K562 (cell line): ENCODE measurements around the gene CST5. TPM values are rescaled to one million over a fixed set of nuclear protein-coding genes. Genes with fewer than 3 reads are reported as not detected.

ENCODE experiments used
- ATAC-seq: fragments of 200-7000 bp; cut with Tn5 transposase; 3 replicates; pipeline ENCODE4 v1.9.1; 2020; ENCODE audit warnings: moderate library complexity
- BruUV-seq: library from RNA; stranded (reverse); fragments of 400-500 nt; replicated peaks from 2 replicates; lab custom pipeline; 2021; lab: Mats Ljungman, UMichigan
- CTCF ChIA-PET: fragments of 300-600 bp; formaldehyde crosslinking; extraction: SDS; loops from one replicate; lab custom pipeline; 2021; ENCODE audit warnings: low intra/inter-chr PET ratio; lab: Yijun Ruan, JAX
- POLR2A ChIA-PET: fragments of 300-600, 350-650 bp; sonication (Branson Sonifier 250); formaldehyde crosslinking; extraction: SDS; loops from one replicate; lab custom pipeline; 2021; ENCODE audit warnings: antibody characterized with exemption, inconsistent platforms; lab: Yijun Ruan, JAX
- DNase-seq, 4 experiments: peaks; one replicate each; pipeline versions ENCODE4 v3.0.0 to v3.0.0-alpha.2; 2011 to 2018; ENCODE audit warnings: low spot score in 3 of 4, mixed read lengths in 3 of 4; ENCODE audit errors: extremely low read depth in 1 of 4
- FAIRE-seq: peaks from 2 replicates; lab custom pipeline; 2011; peaks lifted over from hg19 to GRCh38; lab: Jason Lieb, UNC
- H2AFZ ChIP-seq: 2 replicates; pipeline ENCODE4 v1.6.0; 2011; ENCODE audit warnings: low read depth, low read length, control low read depth, inconsistent platforms
- H3K27ac ChIP-seq: fragments of 200-600 bp; 3 replicates; pipeline ENCODE4 v1.8.0; 2011; ENCODE audit warnings: low read depth, mild to moderate bottlenecking, control low read depth, inconsistent platforms, low read length, moderate library complexity, mixed read lengths; ENCODE audit errors: extremely low read depth
- H3K27me3 ChIP-seq, 2 experiments: fragments of 300-600 bp in 1 of 2; 2 replicates in 1 of 2; 3 replicates in 1 of 2; pipeline versions ENCODE4 v1.6.0 to v1.8.0; 2011; ENCODE audit warnings: inconsistent platforms in 2 of 2, low read length in 2 of 2, mild to moderate bottlenecking in 1 of 2, mixed read lengths in 1 of 2, moderate library complexity in 1 of 2; ENCODE audit not compliant: control insufficient read depth in 2 of 2, insufficient read depth in 2 of 2
- H3K36me3 ChIP-seq: fragments of 300-600 bp; 3 replicates; pipeline ENCODE4 v1.8.0; 2011; ENCODE audit warnings: mild to moderate bottlenecking, low read length, inconsistent platforms; ENCODE audit not compliant: control insufficient read depth, insufficient read depth
- H3K4me1 ChIP-seq, 2 experiments: fragments of 200-600 bp in 1 of 2; replicated peaks in 1 of 2; 2 replicates in 1 of 2; 3 replicates in 1 of 2; pipeline versions ENCODE4 v1.5.1 to v1.8.0; 2011; ENCODE audit warnings: inconsistent platforms in 2 of 2, low read length in 2 of 2, mild to moderate bottlenecking in 1 of 2, mixed read lengths in 1 of 2, moderate library complexity in 1 of 2; ENCODE audit not compliant: control insufficient read depth in 2 of 2, insufficient read depth in 2 of 2
- H3K4me2 ChIP-seq: 2 replicates; pipeline ENCODE4 v1.6.1; 2011; ENCODE audit warnings: low read length, control low read depth, inconsistent platforms, mixed read lengths; ENCODE audit not compliant: insufficient read depth
- H3K4me3 ChIP-seq: fragments of 200-600 bp; sonication (generic), shearing (Covaris generic); 2 replicates; pipeline ENCODE4 v1.5.1; 2016; ENCODE audit warnings: control low read depth, inconsistent platforms
- H3K79me2 ChIP-seq: fragments of 200-600 bp; 3 replicates; pipeline ENCODE4 v1.8.0; 2011; ENCODE audit warnings: low read length, inconsistent platforms; ENCODE audit not compliant: control insufficient read depth, insufficient read depth
- H3K9ac ChIP-seq, 2 experiments: 2 replicates each; pipeline versions ENCODE4 v1.6.0 to v1.6.1; 2011; ENCODE audit warnings: low read depth in 2 of 2, low read length in 2 of 2, control low read depth in 1 of 2, inconsistent platforms in 1 of 2, mild to moderate bottlenecking in 1 of 2, mixed read lengths in 1 of 2; ENCODE audit not compliant: insufficient read depth in 1 of 2
- H3K9me1 ChIP-seq: one replicate; pipeline ENCODE4 v1.6.0; 2011; ENCODE audit warnings: inconsistent platforms, mild to moderate bottlenecking, low read length, moderate library complexity; ENCODE audit not compliant: control insufficient read depth, insufficient read depth
- H3K9me3 ChIP-seq: replicated peaks from 2 replicates; pipeline ENCODE4 v1.5.1; 2011; ENCODE audit warnings: low read depth, low read length, inconsistent platforms; ENCODE audit not compliant: control insufficient read depth, insufficient read depth
- H4K20me1 ChIP-seq: replicated peaks from 2 replicates; pipeline ENCODE4 v1.6.1; 2011; ENCODE audit warnings: low read length, inconsistent platforms, mixed read lengths; ENCODE audit not compliant: control insufficient read depth, insufficient read depth
- ARID1B ChIP-seq: fragments of 450-650 bp; IDR thresholded peaks from 2 replicates; pipeline ENCODE4 v1.6.1; 2016; ENCODE audit warnings: antibody characterized with exemption, mild to moderate bottlenecking, inconsistent platforms
- CTCF ChIP-seq, 3 experiments: IDR thresholded peaks in 2 of 3; conservative IDR thresholded peaks in 1 of 3; 2 replicates each; pipeline ENCODE4 v1.5.1; 2011 to 2012; ENCODE audit warnings: low read length in 3 of 3, mild to moderate bottlenecking in 3 of 3, control low read depth in 2 of 3, improper control_type of control experiment in 1 of 3, inconsistent platforms in 1 of 3, low read depth in 1 of 3, mixed read lengths in 1 of 3, moderate library complexity in 1 of 3; ENCODE audit not compliant: insufficient read depth in 2 of 3
- HINFP ChIP-seq: fragments of 450-650 bp; conservative IDR thresholded peaks from 2 replicates; pipeline ENCODE4 v1.6.1; 2016; ENCODE audit warnings: missing genetic modification characterization, low read depth, mild to moderate bottlenecking, control low read depth, missing compliant biosample characterization
- PCBP2 ChIP-seq: fragments of 200-400 bp; formaldehyde crosslinking; IDR thresholded peaks from 2 replicates; pipeline ENCODE4 v1.6.1; 2018; ENCODE audit warnings: low read length, low read depth, mild to moderate bottlenecking, moderate library complexity; ENCODE audit not compliant: poor library complexity, severe bottlenecking
- WHSC1 ChIP-seq: IDR thresholded peaks from one replicate; pipeline ENCODE4 v1.6.1; 2012; ENCODE audit warnings: low read length, control low read depth, inconsistent platforms
- ZNF239 ChIP-seq: fragments of 250-450 bp; sonication (Bioruptor Pico); IDR thresholded peaks from 2 replicates; pipeline ENCODE4 v1.4.0; 2020; ENCODE audit warnings: mild to moderate bottlenecking
- WGBS: fragments of 100-300 bp; shearing (Covaris generic); methylation state at CpG from one replicate; pipeline ENCODE4 v1.1.6; 2016; ENCODE audit warnings: low coverage, mixed read lengths; ENCODE audit not compliant: insufficient coverage; ENCODE audit errors: missing lambda C conversion rate; 5-methylcytosine and 5-hydroxymethylcytosine counted together
- in situ Hi-C: fragments of 300-500 bp; cut with MboI; formaldehyde crosslinking; loops from 4 replicates; pipeline ENCODE4 v1.15.0; 2018; ENCODE audit warnings: inconsistent platforms, mixed read lengths
- intact Hi-C: fragments of 100-400 bp; cut with micrococcal nuclease; formaldehyde crosslinking; loops from 2 replicates; pipeline ENCODE4 v1.14.2; 2022
- polyA plus RNA-seq, 8 experiments: library from polyadenylated mRNA; depleted of rRNA in 4 of 8; stranded (reverse) in 5 of 8; unstranded in 3 of 8; fragments of >200 nt; fragmentation: Nextera tagmentation in 2 of 8; fragmentation: Illumina TruSeq in 1 of 8; extraction: Ambion mirVana in 2 of 8; extraction: Trizol in 1 of 8; gene quantifications; 2 replicates each; pipeline versions ENCODE4 v1.2.1 to v1.2.3, GENCODE V29; 2011 to 2014; ENCODE audit warnings: inconsistent platforms in 1 of 8, missing spikeins in 1 of 8
- total RNA-seq, 7 experiments: library from RNA; depleted of rRNA in 6 of 7; stranded (reverse); fragments of >200 nt in 6 of 7; fragmentation: Illumina TruSeq in 2 of 7; extraction: Trizol in 2 of 7; gene quantifications; 2 replicates each; pipeline versions ENCODE4 v1.2.1 to v1.2.3, GENCODE V29; 2011 to 2021; ENCODE audit warnings: low replicate concordance in 1 of 7
- TF ChIP-seq, protein P1 (sequence below): IDR thresholded peaks from 2 replicates; pipeline ENCODE4 v1.6.1; 2011; ENCODE audit not compliant: insufficient read length; ENCODE audit errors: extremely low read depth

CST5 gene
- total and polyA plus RNA-seq, 9 of the 15 experiments (the other 6 are each of a cell fraction or from before 2014, with no cell fraction given): not detected

DNA sequence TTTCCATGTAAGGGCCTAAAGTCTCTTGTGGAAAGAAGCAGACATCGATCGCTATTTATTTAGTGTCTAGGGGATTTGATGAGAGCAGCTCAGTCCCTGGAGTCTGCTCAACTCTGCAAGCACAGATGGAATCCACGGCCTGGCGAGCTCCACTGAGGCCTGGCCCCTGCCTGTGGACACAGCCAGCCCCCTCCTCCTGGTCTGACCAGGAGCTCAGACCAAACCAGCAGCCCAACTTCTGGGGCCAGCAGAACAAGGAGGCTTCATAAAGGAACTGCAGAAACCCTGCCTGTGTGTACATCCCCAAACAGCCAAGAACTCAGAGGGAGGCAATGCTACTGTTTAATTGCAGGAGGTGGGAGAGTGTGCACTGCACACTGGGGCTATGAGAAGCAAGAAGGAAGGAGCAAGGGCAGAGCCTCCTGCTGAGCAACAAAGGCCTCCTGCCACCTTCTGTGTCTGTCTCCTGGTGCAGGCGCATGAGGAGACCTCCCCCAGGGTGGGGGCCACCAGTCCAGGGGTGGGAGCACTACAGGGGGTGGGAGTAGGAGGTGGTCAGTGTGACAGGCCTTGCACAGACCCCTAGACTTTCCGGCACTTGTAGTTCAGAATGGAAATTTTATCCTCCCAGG, 3.8 kb downstream of the CST5 start (continued):
- TF ChIP-seq ZNF239 (CRISPR knock-in tag) (no peak), WHSC1 (no peak)

- H3K79me2 ChIP-seq: no peaks in the 10 kb centered on the region
- no peak overlapping the region for H3K27ac ChIP-seq
- H3K36me3 ChIP-seq: no peaks in the 10 kb centered on the region
- in situ Hi-C loops (no loop called here), intact Hi-C loops (no loop called here)
- no peaks in the 10 kb centered on the region for H3K27me3 ChIP-seq
- ChIA-PET CTCF (no interaction called here), POLR2A (no interaction called here)
- no peaks in the 10 kb centered on the region for H3K9me1 ChIP-seq
- H3K9me3 ChIP-seq: no peaks in the 10 kb centered on the region
- no peak for ATAC-seq
- TF ChIP-seq ARID1B (no peak), CTCF (IDR thresholded peaks at IDR 0.05 in 2 of 3, conservative IDR thresholded peaks at IDR 0.05 in 1 of 3; ENCODE audit: insufficient read depth in 2 of 3, low read depth in 1 of 3, low read length in 3 of 3) (no peak), HINFP (no peak), PCBP2 (no peak)
- TF ChIP-seq, protein P1, sequence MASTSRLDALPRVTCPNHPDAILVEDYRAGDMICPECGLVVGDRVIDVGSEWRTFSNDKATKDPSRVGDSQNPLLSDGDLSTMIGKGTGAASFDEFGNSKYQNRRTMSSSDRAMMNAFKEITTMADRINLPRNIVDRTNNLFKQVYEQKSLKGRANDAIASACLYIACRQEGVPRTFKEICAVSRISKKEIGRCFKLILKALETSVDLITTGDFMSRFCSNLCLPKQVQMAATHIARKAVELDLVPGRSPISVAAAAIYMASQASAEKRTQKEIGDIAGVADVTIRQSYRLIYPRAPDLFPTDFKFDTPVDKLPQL: no peak
- BruUV-seq: no TSS peak
- H3K4me3 ChIP-seq: no peak overlapping the region
- no peaks in the 10 kb centered on the region for H3K4me1 ChIP-seq
- no peak overlapping the region for H3K4me2 ChIP-seq
- H3K9ac ChIP-seq: no peak overlapping the region
- 0% methylated on average over 3 of the region's 5 CpGs for WGBS
- no peak for DNase-seq
- no peaks in the 10 kb centered on the region for H4K20me1 ChIP-seq
- no peak for FAIRE-seq
- H2AFZ ChIP-seq: no peak overlapping the region
These were observed 4.8 kb downstream of the CST5 start for GRCh38 chr20:23874747-23875146.
